ENCODE results near the gene CCDC33. TPM values are rescaled to one million over a fixed set of nuclear protein-coding genes. Genes with fewer than 3 reads are reported as not detected.

The CCDC33 gene
- total and polyA plus RNA-seq, 2 experiments from 2014 or later: 2.6 to 2.8 TPM

GRCh38 chr15:74333093-74333492 lies 97.0 kb downstream of the CCDC33 start:
- Mint-ChIP-seq H3K36me3 (ENCODE audit: low read depth) (no peaks in the 10 kb centered on the region; the same call in 2 of the 3 replicates), H3K27me3 (ENCODE audit: insufficient read depth, low read depth, poor library complexity) (peaks cover 13% of the 10 kb centered on the region)

DNA sequence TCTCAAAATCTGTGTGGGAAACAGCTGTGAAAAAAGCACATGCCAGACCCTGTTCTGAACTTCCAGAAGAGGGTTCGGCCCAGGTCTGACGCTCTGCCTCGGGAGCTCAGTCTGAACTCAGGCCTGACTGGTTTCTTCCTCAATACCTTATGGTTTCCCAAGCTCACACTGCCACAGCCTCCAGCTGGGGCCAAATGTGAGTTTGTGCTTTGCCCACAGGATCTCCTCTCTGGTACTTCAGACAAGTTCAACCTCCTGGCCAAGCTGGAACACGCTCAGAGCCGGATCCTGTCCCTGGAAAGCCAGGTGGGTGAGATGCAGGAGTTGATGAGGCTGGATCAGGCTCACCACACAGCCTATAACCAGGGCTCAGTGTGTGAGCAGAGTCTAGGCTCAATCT lies 97.5 kb downstream of the CCDC33 start:
- Histone ChIP-seq H3F3A (replicated peaks; ENCODE audit: low read depth) (no peaks in the 10 kb centered on the region), H2AFZ (no peak overlapping the region), H3K4me1 (ENCODE audit: insufficient read depth) (no peaks in the 10 kb centered on the region), H3K27ac (ENCODE audit: low read depth) (no peak overlapping the region), H3K4me3 (no peak overlapping the region), H3K79me2 (replicated peaks; ENCODE audit: insufficient read depth) (no peaks in the 10 kb centered on the region), H3K4me2 (no peak overlapping the region), H4K20me1 (replicated peaks; ENCODE audit: insufficient read depth) (no peaks in the 10 kb centered on the region), H3K36me3 (ENCODE audit: insufficient read depth) (no peaks in the 10 kb centered on the region), H3K27me3 (ENCODE audit: insufficient read depth) (no peaks in the 10 kb centered on the region), H3K9me2 (ENCODE audit: insufficient read depth) (no peaks in the 10 kb centered on the region)
- Mint-ChIP-seq H3K36me3 (ENCODE audit: low read depth) (no peaks in the 10 kb centered on the region; the same call in 2 of the 3 replicates), H3K27me3 (ENCODE audit: insufficient read depth, low read depth, poor library complexity) (peaks cover 13% of the 10 kb centered on the region), H3K4me3 (no peak overlapping the region), H3K27ac (no peak overlapping the region), H3K4me1 (peaks cover 5% of the 10 kb centered on the region; the same call in 2 of the 3 replicates), H3K9me3 (no peaks in the 10 kb centered on the region)
- ATAC-seq (no peak), DNase-seq (ENCODE audit: low spot score) (no peak)
- TF ChIP-seq, protein P1, sequence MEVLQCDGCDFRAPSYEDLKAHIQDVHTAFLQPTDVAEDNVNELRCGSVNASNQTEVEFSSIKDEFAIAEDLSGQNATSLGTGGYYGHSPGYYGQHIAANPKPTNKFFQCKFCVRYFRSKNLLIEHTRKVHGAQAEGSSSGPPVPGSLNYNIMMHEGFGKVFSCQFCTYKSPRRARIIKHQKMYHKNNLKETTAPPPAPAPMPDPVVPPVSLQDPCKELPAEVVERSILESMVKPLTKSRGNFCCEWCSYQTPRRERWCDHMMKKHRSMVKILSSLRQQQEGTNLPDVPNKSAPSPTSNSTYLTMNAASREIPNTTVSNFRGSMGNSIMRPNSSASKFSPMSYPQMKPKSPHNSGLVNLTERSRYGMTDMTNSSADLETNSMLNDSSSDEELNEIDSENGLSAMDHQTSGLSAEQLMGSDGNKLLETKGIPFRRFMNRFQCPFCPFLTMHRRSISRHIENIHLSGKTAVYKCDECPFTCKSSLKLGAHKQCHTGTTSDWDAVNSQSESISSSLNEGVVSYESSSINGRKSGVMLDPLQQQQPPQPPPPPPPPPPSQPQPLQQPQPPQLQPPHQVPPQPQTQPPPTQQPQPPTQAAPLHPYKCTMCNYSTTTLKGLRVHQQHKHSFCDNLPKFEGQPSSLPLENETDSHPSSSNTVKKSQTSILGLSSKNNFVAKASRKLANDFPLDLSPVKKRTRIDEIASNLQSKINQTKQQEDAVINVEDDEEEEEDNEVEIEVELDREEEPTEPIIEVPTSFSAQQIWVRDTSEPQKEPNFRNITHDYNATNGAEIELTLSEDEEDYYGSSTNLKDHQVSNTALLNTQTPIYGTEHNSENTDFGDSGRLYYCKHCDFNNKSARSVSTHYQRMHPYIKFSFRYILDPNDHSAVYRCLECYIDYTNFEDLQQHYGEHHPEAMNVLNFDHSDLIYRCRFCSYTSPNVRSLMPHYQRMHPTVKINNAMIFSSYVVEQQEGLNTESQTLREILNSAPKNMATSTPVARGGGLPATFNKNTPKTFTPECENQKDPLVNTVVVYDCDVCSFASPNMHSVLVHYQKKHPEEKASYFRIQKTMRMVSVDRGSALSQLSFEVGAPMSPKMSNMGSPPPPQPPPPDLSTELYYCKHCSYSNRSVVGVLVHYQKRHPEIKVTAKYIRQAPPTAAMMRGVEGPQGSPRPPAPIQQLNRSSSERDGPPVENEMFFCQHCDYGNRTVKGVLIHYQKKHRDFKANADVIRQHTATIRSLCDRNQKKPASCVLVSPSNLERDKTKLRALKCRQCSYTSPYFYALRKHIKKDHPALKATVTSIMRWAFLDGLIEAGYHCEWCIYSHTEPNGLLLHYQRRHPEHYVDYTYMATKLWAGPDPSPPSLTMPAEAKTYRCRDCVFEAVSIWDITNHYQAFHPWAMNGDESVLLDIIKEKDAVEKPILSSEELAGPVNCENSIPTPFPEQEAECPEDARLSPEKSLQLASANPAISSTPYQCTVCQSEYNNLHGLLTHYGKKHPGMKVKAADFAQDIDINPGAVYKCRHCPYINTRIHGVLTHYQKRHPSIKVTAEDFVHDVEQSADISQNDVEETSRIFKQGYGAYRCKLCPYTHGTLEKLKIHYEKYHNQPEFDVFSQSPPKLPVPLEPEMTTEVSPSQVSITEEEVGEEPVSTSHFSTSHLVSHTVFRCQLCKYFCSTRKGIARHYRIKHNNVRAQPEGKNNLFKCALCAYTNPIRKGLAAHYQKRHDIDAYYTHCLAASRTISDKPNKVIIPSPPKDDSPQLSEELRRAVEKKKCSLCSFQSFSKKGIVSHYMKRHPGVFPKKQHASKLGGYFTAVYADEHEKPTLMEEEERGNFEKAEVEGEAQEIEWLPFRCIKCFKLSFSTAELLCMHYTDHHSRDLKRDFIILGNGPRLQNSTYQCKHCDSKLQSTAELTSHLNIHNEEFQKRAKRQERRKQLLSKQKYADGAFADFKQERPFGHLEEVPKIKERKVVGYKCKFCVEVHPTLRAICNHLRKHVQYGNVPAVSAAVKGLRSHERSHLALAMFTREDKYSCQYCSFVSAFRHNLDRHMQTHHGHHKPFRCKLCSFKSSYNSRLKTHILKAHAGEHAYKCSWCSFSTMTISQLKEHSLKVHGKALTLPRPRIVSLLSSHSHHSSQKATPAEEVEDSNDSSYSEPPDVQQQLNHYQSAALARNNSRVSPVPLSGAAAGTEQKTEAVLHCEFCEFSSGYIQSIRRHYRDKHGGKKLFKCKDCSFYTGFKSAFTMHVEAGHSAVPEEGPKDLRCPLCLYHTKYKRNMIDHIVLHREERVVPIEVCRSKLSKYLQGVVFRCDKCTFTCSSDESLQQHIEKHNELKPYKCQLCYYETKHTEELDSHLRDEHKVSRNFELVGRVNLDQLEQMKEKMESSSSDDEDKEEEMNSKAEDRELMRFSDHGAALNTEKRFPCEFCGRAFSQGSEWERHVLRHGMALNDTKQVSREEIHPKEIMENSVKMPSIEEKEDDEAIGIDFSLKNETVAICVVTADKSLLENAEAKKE (CRISPR knock-in tag; IDR thresholded peaks at IDR 0.05): no peak

More at GRCh38 chr15:74333093-74333492, 97.0 kb downstream of the CCDC33 start:
- Histone ChIP-seq H3K4me2 (no peak overlapping the region), H3K9me2 (ENCODE audit: insufficient read depth) (no peaks in the 10 kb centered on the region), H3K4me1 (ENCODE audit: insufficient read depth) (no peaks in the 10 kb centered on the region), H3K36me3 (ENCODE audit: insufficient read depth) (no peaks in the 10 kb centered on the region), H3K4me3 (no peak overlapping the region), H3F3A (replicated peaks; ENCODE audit: low read depth) (no peaks in the 10 kb centered on the region), H3K27me3 (ENCODE audit: insufficient read depth) (no peaks in the 10 kb centered on the region), H2AFZ (no peak overlapping the region), H3K27ac (ENCODE audit: low read depth) (no peak overlapping the region), H4K20me1 (replicated peaks; ENCODE audit: insufficient read depth) (no peaks in the 10 kb centered on the region), H3K79me2 (replicated peaks; ENCODE audit: insufficient read depth) (no peaks in the 10 kb centered on the region)
- no peak overlapping the region for H3K27ac Mint-ChIP-seq
- ATAC-seq (no peak), DNase-seq (ENCODE audit: low spot score) (no peak)
- H3K4me3 Mint-ChIP-seq: no peak overlapping the region
- TF ChIP-seq POLR2AphosphoS5 (IDR thresholded peaks at IDR 0.05; ENCODE audit: low read depth): no peak
- no peak for TF ChIP-seq ZNF331 (CRISPR knock-in tag; IDR thresholded peaks at IDR 0.05; ENCODE audit: low read depth)
- no peak for TF ChIP-seq EZH2 (IDR thresholded peaks at IDR 0.05; ENCODE audit: low read depth, unreplicated experiment)
- TF ChIP-seq ZNF114 (CRISPR knock-in tag; IDR thresholded peaks at IDR 0.05): no peak
- TF ChIP-seq REST (IDR thresholded peaks at IDR 0.05; ENCODE audit: unreplicated experiment): no peak
- no peak for TF ChIP-seq EZH2phosphoT487 (IDR thresholded peaks at IDR 0.05; ENCODE audit: unreplicated experiment)
- no peak for TF ChIP-seq NANOG (IDR thresholded peaks at IDR 0.05; ENCODE audit: borderline replicate concordance)
- no peaks in the 10 kb centered on the region for H3K9me3 Mint-ChIP-seq
- H3K4me1 Mint-ChIP-seq: peaks cover 10% of the 10 kb centered on the region

Data from GM23338 (cell line).